Measurements from ENCODE around the gene ETV1. TPM values are rescaled to one million over a fixed set of nuclear protein-coding genes. Genes with fewer than 3 reads are reported as not detected.

ETV1 gene
- total RNA-seq, 1 experiment from 2014 or later: 68.5 TPM

- H3K4me1 ChIP-seq (ENCODE audit: insufficient read depth, low read length): no peaks in the 10 kb centered on the region
- H3K56ac ChIP-seq (ENCODE audit: insufficient read length, low read depth, low read length): no peak overlapping the region
- DNase-seq: no peak
- H3K18ac ChIP-seq (ENCODE audit: insufficient read length, low read depth, low read length): no peak overlapping the region
- H3K4me2 ChIP-seq (ENCODE audit: insufficient read depth, insufficient read length, low read length): no peak overlapping the region
- no peak overlapping the region for H2BK15ac ChIP-seq (ENCODE audit: low read depth, low read length)
- no peak overlapping the region for H3T11ph ChIP-seq (ENCODE audit: low read length)
- no peak overlapping the region for H4K5ac ChIP-seq (ENCODE audit: insufficient read length, low read depth, low read length)
- H3K23me2 ChIP-seq (ENCODE audit: insufficient read length, low read depth, low read length, poor library complexity, severe bottlenecking): no peaks in the 10 kb centered on the region
- Mint-ChIP-seq H3K27me3 (ENCODE audit: low read depth) (no peaks in the 10 kb centered on the region), H3K4me3 (no peak overlapping the region), H3K4me1 (no peaks in the 10 kb centered on the region), H3K9me3 (no peaks in the 10 kb centered on the region), H3K27ac (no peak overlapping the region), H3K36me3 (ENCODE audit: insufficient read depth in 1 of 3, low read depth in 3 of 3) (peaks cover 0 to 6% (median 2%) of the 10 kb centered on the region in 3 experiments; a peak in 1 of 7 replicates)
- WGBS (ENCODE audit: extremely low coverage, insufficient read length, low lambda C conversion rate): no CpG with 5 or more reads among the region's 2 CpGs
- TF ChIP-seq CTCF (conservative IDR thresholded peaks at IDR 0.05): no peak
- no peaks in the 10 kb centered on the region for H3K27me3 ChIP-seq (ENCODE audit: insufficient read depth, low read length)
- H2BK5ac ChIP-seq (ENCODE audit: insufficient read length, low read length): no peak overlapping the region
- no peak overlapping the region for H2AFZ ChIP-seq (ENCODE audit: low read length)
- H2AK5ac ChIP-seq (ENCODE audit: insufficient read length, low read length): no peak overlapping the region
- no peak overlapping the region for H3K14ac ChIP-seq (ENCODE audit: insufficient read depth, low read length)
- H3K9ac ChIP-seq (ENCODE audit: extremely low read depth, insufficient read length, low read length): no peak overlapping the region
- H3K9me3 ChIP-seq (ENCODE audit: control insufficient read depth, low read depth, low read length): no peaks in the 10 kb centered on the region
- H3K27ac ChIP-seq (ENCODE audit: insufficient read length, low read depth, low read length): no peak overlapping the region
- no peaks in the 10 kb centered on the region for H3K79me1 ChIP-seq (ENCODE audit: insufficient read depth, low read depth, low read length, poor library complexity, severe bottlenecking)
- H3K4ac ChIP-seq (ENCODE audit: low read depth, low read length): no peak overlapping the region
- no peak overlapping the region for H4K91ac ChIP-seq (ENCODE audit: insufficient read length, low read depth, low read length)
- H4K20me1 ChIP-seq (ENCODE audit: control insufficient read depth, insufficient read depth, insufficient read length): no peaks in the 10 kb centered on the region
- H3K23ac ChIP-seq (ENCODE audit: insufficient read length, low read depth, low read length): no peak overlapping the region
- no peak overlapping the region for H2BK20ac ChIP-seq (ENCODE audit: low read depth, low read length, poor library complexity, severe bottlenecking)
- H4K8ac ChIP-seq (replicated peaks; ENCODE audit: insufficient read length, low read depth, low read length): no peak overlapping the region
- H2BK120ac ChIP-seq (ENCODE audit: low read depth, low read length, poor library complexity, severe bottlenecking): no peak overlapping the region
- no peaks in the 10 kb centered on the region for H3K79me2 ChIP-seq (ENCODE audit: insufficient read depth, low read length)
- H2BK12ac ChIP-seq (ENCODE audit: insufficient read length, low read depth, low read length): no peak overlapping the region
Measured at GRCh38 chr7:13886356-13886755, 103.1 kb downstream of the ETV1 start.
